HepG2 (cell line): ENCODE results near the gene LTB4R. TPM values are rescaled to one million over a fixed set of nuclear protein-coding genes. Genes with fewer than 3 reads are reported as not detected.

Source experiments
- AGO2 ChIP-seq: fragments of 200-400 bp; formaldehyde crosslinking; optimal IDR thresholded peaks from 2 replicates; pipeline ENCODE3; 2017; ENCODE audit warnings: mild to moderate bottlenecking, low read depth, low read length, moderate library complexity
- ARHGAP35 ChIP-seq: sonication (generic); formaldehyde crosslinking; IDR thresholded peaks from 2 replicates; pipeline ENCODE4 v1.9.0; 2022; ENCODE audit warnings: mild to moderate bottlenecking, inconsistent platforms, moderate library complexity, missing genetic modification reagents, borderline replicate concordance
- FOXA3 ChIP-seq: IDR thresholded peaks from 2 replicates; pipeline ENCODE4 v1.6.1; 2016; ENCODE audit warnings: missing genetic modification reagents, missing compliant biosample characterization
- KDM4B ChIP-seq: sonication (generic); formaldehyde crosslinking; IDR thresholded peaks from 2 replicates; pipeline ENCODE4 v1.4.0; 2020; ENCODE audit warnings: missing genetic modification reagents
- RXRA ChIP-seq: sonication (generic); formaldehyde crosslinking; IDR thresholded peaks from 2 replicates; pipeline ENCODE4 v1.5.1; 2020; ENCODE audit warnings: missing genetic modification reagents
- SOX6 ChIP-seq, 2 experiments: fragments of 450-650 bp in 1 of 2; sonication (generic) in 1 of 2; formaldehyde crosslinking in 1 of 2; IDR thresholded peaks; 2 replicates each; pipeline versions ENCODE4 v1.4.0 to v1.6.1; 2017 to 2020; ENCODE audit warnings: antibody characterized with exemption in 1 of 2, mild to moderate bottlenecking in 1 of 2, missing genetic modification reagents in 1 of 2
- TCF7L2 ChIP-seq: IDR thresholded peaks from 2 replicates; pipeline ENCODE4 v1.6.1; 2011; ENCODE audit warnings: mild to moderate bottlenecking, low read depth, low read length, moderate library complexity
- U2AF2 ChIP-seq: fragments of 200-400 bp; formaldehyde crosslinking; IDR thresholded peaks from 2 replicates; pipeline ENCODE4 v1.6.1; 2017; ENCODE audit warnings: low read depth, mild to moderate bottlenecking, low read length
- YY1 ChIP-seq: IDR thresholded peaks from 2 replicates; pipeline ENCODE4 v1.6.1; 2011; ENCODE audit warnings: low read length, low read depth, moderate library complexity, mild to moderate bottlenecking; ENCODE audit not compliant: insufficient read depth, insufficient replicate concordance
- ZKSCAN1 ChIP-seq: fragments of 150-350 bp; IDR thresholded peaks from 2 replicates; pipeline ENCODE4 v1.6.1; 2014; ENCODE audit warnings: low read length
- ZNF205 ChIP-seq: IDR thresholded peaks from 2 replicates; pipeline ENCODE4 v1.6.1; 2018; ENCODE audit warnings: missing biosample characterization, missing genetic modification reagents
- ZNF232 ChIP-seq: sonication (generic); formaldehyde crosslinking; IDR thresholded peaks from 2 replicates; pipeline ENCODE4 v1.4.0; 2020; ENCODE audit warnings: missing genetic modification reagents, borderline replicate concordance
- ZNF343 ChIP-seq: sonication (generic); formaldehyde crosslinking; IDR thresholded peaks from 2 replicates; pipeline ENCODE4 v1.4.0; 2020; ENCODE audit warnings: mild to moderate bottlenecking, missing genetic modification reagents
- ZNF354B ChIP-seq: sonication (generic); formaldehyde crosslinking; IDR thresholded peaks from 2 replicates; pipeline ENCODE4 v1.8.0; 2022; ENCODE audit warnings: mild to moderate bottlenecking, missing genetic modification reagents
- ZNF484 ChIP-seq: sonication (generic); formaldehyde crosslinking; IDR thresholded peaks from 2 replicates; pipeline ENCODE4 v1.5.1; 2020; ENCODE audit warnings: mild to moderate bottlenecking, low read depth, missing genetic modification reagents, borderline replicate concordance
- ZNF557 ChIP-seq: sonication (generic); formaldehyde crosslinking; IDR thresholded peaks from 2 replicates; pipeline ENCODE4 v1.4.0; 2020; ENCODE audit warnings: missing genetic modification reagents
- ZNF562 ChIP-seq: sonication (generic); formaldehyde crosslinking; IDR thresholded peaks from 2 replicates; pipeline ENCODE4 v1.8.0; 2022; ENCODE audit warnings: missing genetic modification reagents, borderline replicate concordance
- ZNF564 ChIP-seq: sonication (generic); formaldehyde crosslinking; IDR thresholded peaks from 2 replicates; pipeline ENCODE4 v1.8.1; 2023; ENCODE audit warnings: mild to moderate bottlenecking, missing genetic modification reagents
- ZNF816 ChIP-seq: sonication (generic); formaldehyde crosslinking; IDR thresholded peaks from 2 replicates; pipeline ENCODE4 v1.8.0; 2022; ENCODE audit warnings: missing genetic modification reagents, mild to moderate bottlenecking, borderline replicate concordance
- polyA plus RNA-seq, 8 experiments: library from polyadenylated mRNA; depleted of rRNA in 3 of 8; stranded (reverse) in 7 of 8; unstranded in 1 of 8; fragments of >200 nt; fragmentation: Illumina TruSeq in 4 of 8; extraction: Trizol in 4 of 8; gene quantifications; 2 replicates each; pipeline versions ENCODE4 v1.2.1 to v1.2.3, GENCODE V29; 2011 to 2016; ENCODE audit warnings: low read depth in 4 of 8, missing spikeins in 1 of 8, mixed read lengths in 1 of 8; ENCODE audit not compliant: insufficient read depth in 1 of 8
- total RNA-seq, 5 experiments: library from RNA; depleted of rRNA; stranded (reverse); fragments of >200 nt; fragmentation: Illumina TruSeq; extraction: Trizol; gene quantifications; 2 replicates each; pipeline ENCODE4 v1.2.3, GENCODE V29; 2016; ENCODE audit warnings: low read depth in 1 of 5
- TF ChIP-seq, protein P1 (sequence below): sonication (generic); formaldehyde crosslinking; IDR thresholded peaks from 2 replicates; pipeline ENCODE4 v1.4.0; 2020; ENCODE audit warnings: mild to moderate bottlenecking, missing genetic modification reagents, borderline replicate concordance
- TF ChIP-seq, protein P2 (sequence below): sonication (generic); formaldehyde crosslinking; IDR thresholded peaks from 2 replicates; pipeline ENCODE4 v1.5.1; 2020; ENCODE audit warnings: missing genetic modification reagents, mild to moderate bottlenecking, borderline replicate concordance
- TF ChIP-seq, protein P3 (sequence below): sonication (generic); formaldehyde crosslinking; IDR thresholded peaks from 2 replicates; pipeline ENCODE4 v1.4.0; 2020; ENCODE audit warnings: missing genetic modification reagents
- TF ChIP-seq, protein P4 (sequence below): sonication (generic); formaldehyde crosslinking; IDR thresholded peaks from 2 replicates; pipeline ENCODE4 v1.5.0; 2020; ENCODE audit warnings: mild to moderate bottlenecking, low read depth, missing genetic modification reagents, borderline replicate concordance

LTB4R gene
- total and polyA plus RNA-seq, 2 of the 13 experiments (the other 11 are each of a cell fraction or from before 2014, with no cell fraction given): 3.2 to 8.2 TPM

DNA sequence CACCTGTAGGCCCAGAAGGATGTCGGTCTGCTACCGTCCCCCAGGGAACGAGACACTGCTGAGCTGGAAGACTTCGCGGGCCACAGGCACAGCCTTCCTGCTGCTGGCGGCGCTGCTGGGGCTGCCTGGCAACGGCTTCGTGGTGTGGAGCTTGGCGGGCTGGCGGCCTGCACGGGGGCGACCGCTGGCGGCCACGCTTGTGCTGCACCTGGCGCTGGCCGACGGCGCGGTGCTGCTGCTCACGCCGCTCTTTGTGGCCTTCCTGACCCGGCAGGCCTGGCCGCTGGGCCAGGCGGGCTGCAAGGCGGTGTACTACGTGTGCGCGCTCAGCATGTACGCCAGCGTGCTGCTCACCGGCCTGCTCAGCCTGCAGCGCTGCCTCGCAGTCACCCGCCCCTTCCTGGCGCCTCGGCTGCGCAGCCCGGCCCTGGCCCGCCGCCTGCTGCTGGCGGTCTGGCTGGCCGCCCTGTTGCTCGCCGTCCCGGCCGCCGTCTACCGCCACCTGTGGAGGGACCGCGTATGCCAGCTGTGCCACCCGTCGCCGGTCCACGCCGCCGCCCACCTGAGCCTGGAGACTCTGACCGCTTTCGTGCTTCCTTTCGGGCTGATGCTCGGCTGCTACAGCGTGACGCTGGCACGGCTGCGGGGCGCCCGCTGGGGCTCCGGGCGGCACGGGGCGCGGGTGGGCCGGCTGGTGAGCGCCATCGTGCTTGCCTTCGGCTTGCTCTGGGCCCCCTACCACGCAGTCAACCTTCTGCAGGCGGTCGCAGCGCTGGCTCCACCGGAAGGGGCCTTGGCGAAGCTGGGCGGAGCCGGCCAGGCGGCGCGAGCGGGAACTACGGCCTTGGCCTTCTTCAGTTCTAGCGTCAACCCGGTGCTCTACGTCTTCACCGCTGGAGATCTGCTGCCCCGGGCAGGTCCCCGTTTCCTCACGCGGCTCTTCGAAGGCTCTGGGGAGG is at the start of gene LTB4R (continued):
- TF ChIP-seq, protein P1, sequence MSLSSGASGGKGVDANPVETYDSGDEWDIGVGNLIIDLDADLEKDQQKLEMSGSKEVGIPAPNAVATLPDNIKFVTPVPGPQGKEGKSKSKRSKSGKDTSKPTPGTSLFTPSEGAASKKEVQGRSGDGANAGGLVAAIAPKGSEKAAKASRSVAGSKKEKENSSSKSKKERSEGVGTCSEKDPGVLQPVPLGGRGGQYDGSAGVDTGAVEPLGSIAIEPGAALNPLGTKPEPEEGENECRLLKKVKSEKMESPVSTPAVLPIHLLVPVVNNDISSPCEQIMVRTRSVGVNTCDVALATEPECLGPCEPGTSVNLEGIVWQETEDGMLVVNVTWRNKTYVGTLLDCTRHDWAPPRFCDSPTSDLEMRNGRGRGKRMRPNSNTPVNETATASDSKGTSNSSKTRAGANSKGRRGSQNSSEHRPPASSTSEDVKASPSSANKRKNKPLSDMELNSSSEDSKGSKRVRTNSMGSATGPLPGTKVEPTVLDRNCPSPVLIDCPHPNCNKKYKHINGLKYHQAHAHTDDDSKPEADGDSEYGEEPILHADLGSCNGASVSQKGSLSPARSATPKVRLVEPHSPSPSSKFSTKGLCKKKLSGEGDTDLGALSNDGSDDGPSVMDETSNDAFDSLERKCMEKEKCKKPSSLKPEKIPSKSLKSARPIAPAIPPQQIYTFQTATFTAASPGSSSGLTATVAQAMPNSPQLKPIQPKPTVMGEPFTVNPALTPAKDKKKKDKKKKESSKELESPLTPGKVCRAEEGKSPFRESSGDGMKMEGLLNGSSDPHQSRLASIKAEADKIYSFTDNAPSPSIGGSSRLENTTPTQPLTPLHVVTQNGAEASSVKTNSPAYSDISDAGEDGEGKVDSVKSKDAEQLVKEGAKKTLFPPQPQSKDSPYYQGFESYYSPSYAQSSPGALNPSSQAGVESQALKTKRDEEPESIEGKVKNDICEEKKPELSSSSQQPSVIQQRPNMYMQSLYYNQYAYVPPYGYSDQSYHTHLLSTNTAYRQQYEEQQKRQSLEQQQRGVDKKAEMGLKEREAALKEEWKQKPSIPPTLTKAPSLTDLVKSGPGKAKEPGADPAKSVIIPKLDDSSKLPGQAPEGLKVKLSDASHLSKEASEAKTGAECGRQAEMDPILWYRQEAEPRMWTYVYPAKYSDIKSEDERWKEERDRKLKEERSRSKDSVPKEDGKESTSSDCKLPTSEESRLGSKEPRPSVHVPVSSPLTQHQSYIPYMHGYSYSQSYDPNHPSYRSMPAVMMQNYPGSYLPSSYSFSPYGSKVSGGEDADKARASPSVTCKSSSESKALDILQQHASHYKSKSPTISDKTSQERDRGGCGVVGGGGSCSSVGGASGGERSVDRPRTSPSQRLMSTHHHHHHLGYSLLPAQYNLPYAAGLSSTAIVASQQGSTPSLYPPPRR (CRISPR knock-in tag): no peak
- no peak for TF ChIP-seq FOXA3 (CRISPR knock-in tag)
- TF ChIP-seq ZNF354B: no peak
- no peak for TF ChIP-seq U2AF2
- TF ChIP-seq ZNF564 (CRISPR knock-in tag): no peak
- no peak for TF ChIP-seq ZNF232 (CRISPR knock-in tag)
- no peak for TF ChIP-seq ZKSCAN1
- no peak for TF ChIP-seq SOX6 (IDR thresholded peaks at IDR 0.05)
- TF ChIP-seq SOX6 (CRISPR knock-in tag; IDR thresholded peaks at IDR 0.05): no peak
- TF ChIP-seq ZNF205 (CRISPR knock-in tag): no peak
- no peak for TF ChIP-seq ARHGAP35 (CRISPR knock-in tag)
- TF ChIP-seq ZNF816 (CRISPR knock-in tag): no peak
- no peak for TF ChIP-seq ZNF343 (CRISPR knock-in tag)
- TF ChIP-seq, protein P2, sequence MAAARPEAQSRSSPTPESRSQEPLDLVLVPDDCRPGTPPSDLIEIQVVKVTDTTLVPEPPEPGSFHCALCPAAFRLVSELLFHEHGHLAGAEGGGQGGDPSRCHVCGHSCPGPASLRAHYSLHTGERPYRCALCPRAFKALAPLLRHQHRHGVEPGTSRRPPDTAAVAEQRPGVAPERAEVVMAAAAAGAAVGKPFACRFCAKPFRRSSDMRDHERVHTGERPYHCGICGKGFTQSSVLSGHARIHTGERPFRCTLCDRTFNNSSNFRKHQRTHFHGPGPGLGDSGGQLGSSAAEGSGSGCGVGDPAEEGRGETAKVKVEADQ: no peak
- TF ChIP-seq, protein P3, sequence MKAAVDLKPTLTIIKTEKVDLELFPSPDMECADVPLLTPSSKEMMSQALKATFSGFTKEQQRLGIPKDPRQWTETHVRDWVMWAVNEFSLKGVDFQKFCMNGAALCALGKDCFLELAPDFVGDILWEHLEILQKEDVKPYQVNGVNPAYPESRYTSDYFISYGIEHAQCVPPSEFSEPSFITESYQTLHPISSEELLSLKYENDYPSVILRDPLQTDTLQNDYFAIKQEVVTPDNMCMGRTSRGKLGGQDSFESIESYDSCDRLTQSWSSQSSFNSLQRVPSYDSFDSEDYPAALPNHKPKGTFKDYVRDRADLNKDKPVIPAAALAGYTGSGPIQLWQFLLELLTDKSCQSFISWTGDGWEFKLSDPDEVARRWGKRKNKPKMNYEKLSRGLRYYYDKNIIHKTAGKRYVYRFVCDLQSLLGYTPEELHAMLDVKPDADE (CRISPR knock-in tag): no peak
- no peak for TF ChIP-seq KDM4B (CRISPR knock-in tag)
- no peak for TF ChIP-seq ZNF562 (CRISPR knock-in tag)
- no peak for TF ChIP-seq YY1
- peak; percentile 91 for TF ChIP-seq AGO2
- TF ChIP-seq TCF7L2: no peak
- TF ChIP-seq ZNF484: no peak
- TF ChIP-seq ZNF557 (CRISPR knock-in tag): no peak
- TF ChIP-seq, protein P4, sequence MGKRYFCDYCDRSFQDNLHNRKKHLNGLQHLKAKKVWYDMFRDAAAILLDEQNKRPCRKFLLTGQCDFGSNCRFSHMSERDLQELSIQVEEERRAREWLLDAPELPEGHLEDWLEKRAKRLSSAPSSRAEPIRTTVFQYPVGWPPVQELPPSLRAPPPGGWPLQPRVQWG: no peak
- TF ChIP-seq RXRA (CRISPR knock-in tag): no peak
